CD4-positive, CD25-positive, alpha-beta regulatory T cell (primary cell): ENCODE data around the gene DUOX2. TPM values are rescaled to one million over a fixed set of nuclear protein-coding genes. Genes with fewer than 3 reads are reported as not detected.
"Not testable (repeated sequence)": the region's sequence is repeated elsewhere in the genome, so short reads cannot be mapped to it uniquely, and the experiment has no call there.

ENCODE experiments used
- ATAC-seq, 2 donors: fragments of 150-1000 bp; cut with Tn5 transposase; one replicate each; pipeline ENCODE4 v1.10.0; 2021; ENCODE audit warnings: low read depth in 2 of 2, moderate number of reproducible peaks in 2 of 2, moderate library complexity in 1 of 2
- DNase-seq, 3 donors: peaks; one replicate each; pipeline versions ENCODE4 v3.0.0 to v3.0.0-alpha.2; 2012 to 2022; ENCODE audit warnings: mixed read lengths in 1 of 3
- H3K27ac ChIP-seq: one replicate; pipeline ENCODE4 v1.7.0; 2013; ENCODE audit warnings: mild to moderate bottlenecking, low read length; ENCODE audit not compliant: insufficient read depth, poor library complexity, severe bottlenecking
- H3K27me3 ChIP-seq: one replicate; pipeline ENCODE4 v1.7.0; 2013; ENCODE audit warnings: low read length; ENCODE audit not compliant: control insufficient read depth, insufficient read depth
- H3K36me3 ChIP-seq: one replicate; pipeline ENCODE4 v1.7.0; 2013; ENCODE audit warnings: mild to moderate bottlenecking, low read length, moderate library complexity; ENCODE audit not compliant: control insufficient read depth, insufficient read depth
- H3K4me1 ChIP-seq: 2 replicates; pipeline ENCODE4 v1.7.0; 2013; ENCODE audit warnings: mild to moderate bottlenecking, low read length; ENCODE audit not compliant: insufficient read depth, control insufficient read depth, poor library complexity, severe bottlenecking
- H3K4me3 ChIP-seq: one replicate; pipeline ENCODE4 v1.7.0; 2013; ENCODE audit warnings: low read depth, mild to moderate bottlenecking, low read length, moderate library complexity
- H3K9me3 ChIP-seq, 2 experiments: 1 replicate in 1 of 2; 2 replicates in 1 of 2; pipeline ENCODE4 v1.7.0; 2013; ENCODE audit warnings: low read length in 2 of 2, mild to moderate bottlenecking in 1 of 2, moderate library complexity in 1 of 2; ENCODE audit not compliant: control insufficient read depth in 2 of 2
- H3K27ac Mint-ChIP-seq, 3 donors: one replicate each; pipeline ENCODE4 v1.8.0; 2020 to 2022; ENCODE audit warnings: mild to moderate bottlenecking in 3 of 3, mixed read lengths in 3 of 3, moderate library complexity in 2 of 3
- H3K27me3 Mint-ChIP-seq: one replicate; pipeline ENCODE4 v1.8.0; 2022; ENCODE audit warnings: mild to moderate bottlenecking, mixed read lengths
- H3K36me3 Mint-ChIP-seq: one replicate; pipeline ENCODE4 v1.8.0; 2020; ENCODE audit warnings: mixed read lengths
- H3K4me1 Mint-ChIP-seq, 4 donors: one replicate each; pipeline ENCODE4 v1.8.0; 2020 to 2022; ENCODE audit warnings: mixed read lengths in 4 of 4, mild to moderate bottlenecking in 1 of 4
- H3K4me3 Mint-ChIP-seq, 4 donors: one replicate each; pipeline ENCODE4 v1.8.0; 2020 to 2022; ENCODE audit warnings: mild to moderate bottlenecking in 4 of 4, mixed read lengths in 4 of 4, moderate library complexity in 3 of 4
- H3K9me3 Mint-ChIP-seq, 7 donors: one replicate each; pipeline ENCODE4 v1.8.0; 2020 to 2022; ENCODE audit warnings: mixed read lengths in 7 of 7, mild to moderate bottlenecking in 3 of 7, moderate library complexity in 2 of 7
- polyA plus RNA-seq, 4 donors: library from polyadenylated mRNA; unstranded; fragments of 300-500 nt; fragmentation: Illumina TruSeq; gene quantifications; one replicate each; pipeline ENCODE4 v1.2.3, GENCODE V29; 2021
- total RNA-seq: library from RNA; stranded (reverse); gene quantifications from one replicate; pipeline ENCODE4 v1.2.3, GENCODE V29; 2022

Gene DUOX2
- total and polyA plus RNA-seq, 5 donors from 2014 or later = not detected

DNA sequence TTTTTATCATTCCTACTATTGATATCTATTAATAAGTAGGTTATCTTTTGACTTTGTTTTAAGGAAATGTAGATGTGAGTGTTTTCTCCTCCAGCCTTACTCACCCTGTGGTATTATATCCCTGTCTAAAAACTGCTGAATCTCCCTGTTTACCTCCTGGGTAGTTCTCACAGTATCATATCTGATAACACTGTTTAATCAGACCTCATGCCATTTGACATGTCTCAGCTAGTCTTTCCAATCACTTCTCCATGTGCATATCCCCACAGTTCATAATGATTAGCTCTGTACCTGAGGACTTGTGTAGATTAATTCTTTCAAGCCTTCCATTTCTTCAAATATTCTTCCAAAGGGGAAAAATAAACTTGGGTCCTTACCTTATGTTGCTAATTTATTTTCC is 30.7 kb downstream of the DUOX2 start:
- Histone ChIP-seq H3K27me3 (peaks cover 7% of the 10 kb centered on the region), H3K4me1 (no peaks in the 10 kb centered on the region), H3K4me3 (no peak overlapping the region), H3K36me3 (no peaks in the 10 kb centered on the region), H3K9me3 (no peaks in the 10 kb centered on the region), H3K27ac (no peak overlapping the region)
- DNase-seq = no peak
- H3K4me1 Mint-ChIP-seq = no peaks in the 10 kb centered on the region
- no peaks in the 10 kb centered on the region for H3K9me3 Mint-ChIP-seq
- no peak for ATAC-seq
- H3K4me3 Mint-ChIP-seq = no peak overlapping the region
- no peaks in the 10 kb centered on the region for H3K36me3 Mint-ChIP-seq
- H3K27ac Mint-ChIP-seq = no peak overlapping the region
- peaks cover 32% of the 10 kb centered on the region for H3K27me3 Mint-ChIP-seq

DNA sequence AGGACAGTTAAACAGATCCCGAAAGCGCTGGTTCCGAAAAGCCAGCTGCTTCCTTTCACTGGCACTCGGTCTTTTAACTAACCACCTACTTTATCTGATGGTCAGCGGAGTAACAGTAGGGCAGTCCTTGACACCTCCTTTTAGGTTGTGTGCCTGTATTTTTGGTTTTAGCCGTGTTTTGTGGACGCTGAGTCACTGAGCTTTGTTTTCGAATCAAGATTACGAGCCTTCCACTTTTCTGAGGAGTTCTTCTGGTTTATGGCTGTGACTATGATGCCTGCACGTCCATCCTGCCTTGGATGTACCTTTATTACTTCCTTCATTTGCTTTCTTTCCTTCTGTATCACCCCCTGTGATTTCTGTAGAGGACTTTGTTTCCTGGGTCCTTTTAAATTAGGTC is 31.6 kb downstream of the DUOX2 start:
- H3K36me3 Mint-ChIP-seq, ATAC-seq, H3K27ac ChIP-seq, H3K27ac Mint-ChIP-seq, H3K4me1 Mint-ChIP-seq, H3K4me1 ChIP-seq, H3K36me3 ChIP-seq, H3K9me3 Mint-ChIP-seq, H3K4me3 Mint-ChIP-seq, H3K9me3 ChIP-seq, DNase-seq, H3K4me3 ChIP-seq, H3K27me3 ChIP-seq: not testable (repeated sequence)
- H3K27me3 Mint-ChIP-seq = peaks cover 25% of the 10 kb centered on the region

- H3K9me3 ChIP-seq, H3K4me1 Mint-ChIP-seq, DNase-seq: not testable (repeated sequence)
Measured at GRCh38 chr15:45080593-45080992, 33.4 kb downstream of the DUOX2 start.

GRCh38 chr15:45079628-45080246 is 34.2 kb downstream of the DUOX2 start:
- not testable (repeated sequence) for H3K9me3 ChIP-seq, DNase-seq, H3K4me3 ChIP-seq, H3K27ac ChIP-seq, H3K27ac Mint-ChIP-seq, H3K27me3 ChIP-seq, H3K4me3 Mint-ChIP-seq, H3K36me3 ChIP-seq, H3K4me1 Mint-ChIP-seq, ATAC-seq, H3K9me3 Mint-ChIP-seq, H3K4me1 ChIP-seq, H3K36me3 Mint-ChIP-seq
- H3K27me3 Mint-ChIP-seq = peaks cover 10% of the 10 kb centered on the region

More at GRCh38 chr15:45080593-45080992, 33.4 kb downstream of the DUOX2 start:
- H3K4me3 Mint-ChIP-seq, H3K4me3 ChIP-seq, H3K27ac ChIP-seq, ATAC-seq, H3K4me1 ChIP-seq, H3K36me3 Mint-ChIP-seq, H3K27ac Mint-ChIP-seq, H3K9me3 Mint-ChIP-seq, H3K27me3 ChIP-seq, H3K36me3 ChIP-seq: not testable (repeated sequence)
- peaks cover 18% of the 10 kb centered on the region for H3K27me3 Mint-ChIP-seq

DNA sequence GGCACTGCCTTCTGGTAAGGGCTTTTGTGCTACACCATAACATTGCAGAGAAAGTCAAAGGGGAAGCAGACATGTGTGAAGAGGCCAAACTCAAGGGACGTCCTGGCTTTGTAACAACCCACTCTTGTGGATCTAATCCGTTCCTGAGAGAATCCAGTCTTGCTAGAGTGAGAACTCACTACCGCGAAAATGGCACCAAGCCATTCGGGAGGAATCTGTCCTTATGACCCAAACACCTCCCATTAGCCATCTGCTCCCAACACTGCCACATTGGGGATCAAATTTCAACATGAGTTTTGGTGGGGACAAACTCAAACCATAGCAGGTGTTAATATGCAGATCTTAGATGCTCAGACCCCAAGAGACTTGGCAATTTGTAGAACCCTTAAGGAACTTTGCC is 34.8 kb downstream of the DUOX2 start:
- not testable (repeated sequence) for H3K27me3 ChIP-seq, H3K4me3 ChIP-seq, H3K36me3 ChIP-seq, H3K4me1 Mint-ChIP-seq, H3K27ac Mint-ChIP-seq, H3K9me3 Mint-ChIP-seq, H3K36me3 Mint-ChIP-seq, ATAC-seq, H3K27ac ChIP-seq, DNase-seq, H3K9me3 ChIP-seq, H3K27me3 Mint-ChIP-seq, H3K4me3 Mint-ChIP-seq, H3K4me1 ChIP-seq

DNA sequence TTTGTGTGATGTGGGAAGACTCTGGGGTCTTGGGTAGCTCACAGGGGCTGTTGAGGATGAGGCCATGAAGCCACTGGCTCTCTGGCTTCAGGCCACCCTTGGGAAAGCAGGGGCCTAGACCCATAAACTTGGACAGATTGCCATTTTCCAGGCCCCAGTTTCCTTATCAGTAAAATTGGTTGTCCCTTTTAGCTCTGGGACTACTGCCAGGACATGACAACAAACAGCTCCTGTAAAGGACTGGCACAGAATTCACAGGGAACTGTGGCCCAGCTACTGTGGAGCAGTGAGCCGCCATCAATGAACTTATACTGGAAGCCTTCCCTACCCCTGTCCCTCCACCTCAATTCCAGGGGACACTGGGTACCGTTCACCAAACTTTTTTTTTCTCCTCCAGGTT is 36.6 kb downstream of the DUOX2 start:
- not testable (repeated sequence) for H3K4me1 ChIP-seq, H3K36me3 ChIP-seq, H3K9me3 Mint-ChIP-seq, H3K27me3 ChIP-seq, H3K27ac Mint-ChIP-seq, ATAC-seq, H3K4me3 Mint-ChIP-seq, H3K4me1 Mint-ChIP-seq, H3K27ac ChIP-seq, H3K36me3 Mint-ChIP-seq, H3K9me3 ChIP-seq, H3K4me3 ChIP-seq, DNase-seq, H3K27me3 Mint-ChIP-seq

- H3K27me3 ChIP-seq, H3K4me3 Mint-ChIP-seq, H3K9me3 Mint-ChIP-seq, H3K36me3 Mint-ChIP-seq, ATAC-seq, H3K36me3 ChIP-seq, H3K9me3 ChIP-seq, H3K4me1 Mint-ChIP-seq, H3K4me3 ChIP-seq, H3K27ac ChIP-seq, DNase-seq, H3K27ac Mint-ChIP-seq, H3K4me1 ChIP-seq, H3K27me3 Mint-ChIP-seq: not testable (repeated sequence)
Measured at GRCh38 chr15:45075440-45076320, 38.3 kb downstream of the DUOX2 start.

DNA sequence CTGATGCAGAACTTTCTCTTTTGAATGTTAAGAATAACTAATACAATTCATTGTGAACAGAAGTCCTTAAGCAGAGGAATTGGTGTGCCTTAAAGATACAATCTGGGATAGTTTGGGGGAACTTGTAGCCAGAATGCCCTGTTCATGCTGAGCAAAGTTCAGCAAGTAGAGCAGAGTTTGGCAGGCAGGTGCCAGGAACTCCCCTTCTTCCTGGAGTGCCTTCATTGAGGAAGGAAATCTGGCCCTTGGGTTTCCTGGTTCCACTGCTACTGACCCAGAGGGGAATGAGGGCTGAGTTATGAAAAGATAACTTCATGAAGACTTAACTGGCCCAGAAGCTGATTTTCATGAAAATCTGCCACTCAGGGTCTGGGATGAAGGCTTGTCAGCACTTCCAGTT is 40.4 kb downstream of the DUOX2 start:
- H3K36me3 Mint-ChIP-seq, H3K36me3 ChIP-seq, DNase-seq, H3K4me1 Mint-ChIP-seq, H3K4me3 ChIP-seq, H3K9me3 Mint-ChIP-seq, H3K4me3 Mint-ChIP-seq, ATAC-seq, H3K27me3 ChIP-seq, H3K27ac ChIP-seq, H3K4me1 ChIP-seq, H3K27me3 Mint-ChIP-seq, H3K9me3 ChIP-seq, H3K27ac Mint-ChIP-seq: not testable (repeated sequence)
